Stimulated activated CD8-positive, alpha-beta memory T cell treated with anti-CD3 and anti-CD28 coated beads, Interleukin-4, amount 100 ng/mL, for 1 hour (primary cell): Measurements from ENCODE around the gene EVC.

Experiments used
- DNase-seq, 2 donors: peaks; one replicate each; pipeline ENCODE4 v3.0.0-alpha.2; 2020; ENCODE audit warnings: low read depth in 2 of 2, low spot score in 1 of 2

Gene EVC

DNA sequence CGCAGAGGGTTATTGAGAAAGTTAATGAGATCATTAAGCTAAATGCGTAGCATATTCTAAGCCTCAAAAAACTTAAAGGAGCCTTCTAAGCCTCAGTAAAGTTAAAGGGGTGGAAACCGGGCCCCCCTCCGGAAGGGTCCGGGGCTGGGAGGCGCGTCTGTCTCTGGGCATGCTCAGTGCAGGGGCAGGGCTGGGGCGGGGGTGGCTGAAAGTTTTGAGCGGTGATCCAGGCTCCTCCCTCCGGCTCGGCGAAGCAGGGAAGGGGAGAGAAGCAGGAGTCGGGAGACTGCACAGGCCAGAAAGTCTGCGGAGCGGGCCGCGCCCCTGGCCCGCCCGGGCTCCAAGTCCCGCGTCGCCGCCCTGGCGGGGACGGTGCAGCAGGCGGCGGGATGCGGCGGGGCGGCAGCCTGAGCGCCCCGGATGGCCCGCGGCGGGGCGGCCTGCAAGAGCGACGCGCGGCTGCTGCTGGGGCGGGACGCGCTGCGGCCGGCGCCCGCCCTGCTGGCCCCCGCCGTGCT lies at the start of gene EVC:
Gene EVC (plus strand): TSS at position 241 of the 518 bp plus-strand sequence. CDS start 180 bp downstream, at position 421.
- DNase-seq: no peak

DNA sequence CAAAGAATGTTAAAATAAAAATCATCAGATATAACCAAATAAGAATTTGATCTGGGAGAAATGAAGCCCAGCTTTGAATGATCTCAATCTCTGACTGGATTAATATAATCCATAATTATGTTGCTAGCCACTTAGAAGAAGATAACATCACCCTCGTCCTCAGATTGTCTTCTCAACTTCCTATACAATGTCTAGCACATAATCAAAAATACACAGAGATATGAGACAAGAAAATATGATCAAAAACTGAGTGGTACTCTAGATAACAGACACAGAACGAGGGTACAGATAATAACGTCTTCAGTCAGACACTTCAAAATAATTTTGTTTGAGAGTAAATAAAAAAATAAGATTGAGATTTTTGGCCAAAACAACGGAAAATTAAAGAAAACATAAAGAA lies 49.8 kb upstream of the EVC start:
- DNase-seq: no peak

DNA sequence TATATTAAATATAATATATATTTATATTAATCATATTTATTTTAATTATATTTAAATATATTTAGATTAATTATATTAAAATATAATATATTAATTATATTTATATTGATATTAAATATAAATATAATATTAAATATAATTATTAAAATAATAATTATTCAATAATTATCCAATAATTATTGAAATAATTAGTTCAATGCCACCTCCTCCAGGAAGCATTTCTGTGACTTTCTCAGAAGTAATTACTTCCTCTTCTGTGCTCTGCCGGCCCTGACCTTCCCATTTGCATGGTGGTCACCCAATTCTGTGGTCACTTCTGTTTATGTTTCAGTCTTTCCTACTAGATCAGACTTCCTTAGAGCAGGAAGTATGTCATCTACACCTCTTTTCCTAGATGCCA lies 48.4 kb upstream of the EVC start:
- no peak for DNase-seq

DNA sequence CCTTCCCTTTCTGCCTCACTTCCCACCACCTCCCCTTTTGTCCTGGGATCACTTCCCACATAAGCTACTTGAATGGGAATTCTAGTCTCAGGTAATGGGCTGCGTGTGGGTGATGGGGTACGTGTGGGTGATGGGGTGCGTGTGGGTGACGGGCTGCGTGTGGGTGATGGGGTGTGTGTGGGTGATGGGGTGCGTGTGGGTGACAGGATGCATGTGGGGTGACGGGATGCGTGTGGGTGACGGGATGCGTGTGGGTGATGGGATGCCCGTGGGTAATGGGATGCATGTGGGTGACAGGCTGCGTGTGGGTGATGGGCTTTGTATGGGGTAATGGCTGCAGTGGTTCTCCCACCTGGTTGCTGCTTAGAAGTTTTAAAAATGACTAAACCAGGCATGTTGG lies 46.2 kb upstream of the EVC start:
- DNase-seq: no peak

DNA sequence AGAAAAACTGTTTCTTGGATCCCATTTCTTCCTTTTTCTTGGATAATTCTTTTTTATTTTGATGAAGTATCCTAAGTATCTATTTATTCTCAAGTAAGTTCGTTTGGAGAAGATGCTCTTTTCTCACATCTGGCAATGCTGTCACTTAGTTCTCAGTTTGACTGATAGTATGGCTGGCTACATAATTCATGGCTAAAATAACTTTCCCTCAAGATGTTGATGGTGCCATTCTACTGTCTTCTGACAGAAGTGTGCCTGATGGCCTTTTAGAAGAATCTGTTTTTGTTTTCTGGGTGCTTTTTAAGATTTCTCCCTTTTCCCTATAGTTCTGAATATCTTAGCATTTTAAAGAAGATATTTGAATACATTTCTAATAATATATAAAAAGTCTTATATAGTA lies 44.3 kb upstream of the EVC start:
- DNase-seq: no peak

DNA sequence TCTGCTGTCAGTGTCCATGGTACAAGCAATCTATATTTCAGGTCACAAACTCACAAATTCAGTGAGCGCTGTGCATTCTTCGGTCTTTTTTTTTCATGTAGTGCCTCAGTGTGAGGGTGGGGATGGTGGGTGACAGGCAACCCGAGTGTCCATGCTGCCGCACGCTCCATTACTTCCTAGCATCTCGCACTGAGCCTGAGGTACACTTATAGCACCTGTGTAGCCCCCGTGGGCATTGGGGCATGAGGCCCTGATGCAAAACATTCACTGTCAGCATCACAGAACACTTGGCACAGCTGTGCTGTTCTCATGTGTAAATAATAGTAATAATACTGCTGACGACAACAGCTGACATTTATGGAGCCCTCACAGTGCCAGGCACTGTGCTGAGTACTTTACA lies 34.2 kb upstream of the EVC start:
- no peak for DNase-seq

DNA sequence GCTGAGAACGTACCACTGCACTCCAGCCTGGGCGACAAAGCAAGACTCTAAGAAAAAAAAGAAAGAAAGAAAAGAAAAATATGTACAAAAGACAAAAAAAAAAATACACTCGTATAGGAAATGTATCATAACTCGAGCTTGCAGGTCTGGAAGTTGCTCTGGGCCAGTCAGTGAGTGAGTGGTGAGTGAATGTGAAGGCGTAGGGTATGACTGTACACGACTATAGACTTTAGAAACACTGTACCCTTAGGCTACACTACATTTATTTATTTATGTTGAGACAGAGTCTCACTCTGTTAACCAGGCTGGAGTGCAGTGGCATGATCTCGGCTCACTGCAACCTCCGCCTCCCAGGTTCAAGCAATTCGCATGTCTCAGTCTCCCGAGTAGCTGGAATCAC lies 32.0 kb upstream of the EVC start:
- DNase-seq: no peak

DNA sequence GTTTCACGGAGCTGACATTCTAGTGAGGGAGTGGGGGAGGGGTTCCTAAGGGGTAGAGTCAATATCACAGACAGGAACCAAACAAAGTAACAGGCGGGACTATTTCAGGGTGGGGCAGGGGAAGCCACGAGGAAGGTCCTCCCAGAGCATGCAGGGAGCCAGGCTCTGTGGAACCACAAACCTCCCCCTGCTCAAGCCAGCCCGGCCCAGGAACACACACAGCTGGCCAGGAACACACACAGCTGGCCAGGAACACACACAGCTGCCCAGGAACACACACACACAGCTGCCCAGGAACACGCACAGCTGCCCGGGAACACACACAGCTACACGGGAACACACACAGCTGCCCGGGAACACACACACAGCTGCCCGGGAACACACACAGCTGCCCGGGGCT lies 27.4 kb upstream of the EVC start:
- DNase-seq: no peak

DNA sequence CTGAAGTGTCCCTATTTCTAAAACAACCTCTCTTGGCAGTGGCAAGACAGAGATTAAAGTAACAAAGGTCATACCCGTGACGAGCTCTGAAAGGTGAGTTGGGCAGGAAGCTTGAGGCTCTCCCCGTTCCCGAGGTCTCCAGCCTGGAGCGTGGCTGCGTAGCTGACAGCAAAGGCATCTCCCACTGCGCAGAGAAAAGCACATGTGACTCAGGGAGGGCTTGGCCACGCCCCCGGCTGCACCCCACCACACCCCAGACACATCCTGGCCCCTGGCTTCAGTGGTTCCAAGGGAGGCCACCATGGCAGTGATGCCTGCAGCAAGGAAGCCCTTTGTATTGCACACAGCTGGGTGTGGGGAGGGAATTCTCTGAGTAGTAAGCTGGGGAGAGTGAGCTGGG lies 25.7 kb upstream of the EVC start:
- DNase-seq: no peak

DNA sequence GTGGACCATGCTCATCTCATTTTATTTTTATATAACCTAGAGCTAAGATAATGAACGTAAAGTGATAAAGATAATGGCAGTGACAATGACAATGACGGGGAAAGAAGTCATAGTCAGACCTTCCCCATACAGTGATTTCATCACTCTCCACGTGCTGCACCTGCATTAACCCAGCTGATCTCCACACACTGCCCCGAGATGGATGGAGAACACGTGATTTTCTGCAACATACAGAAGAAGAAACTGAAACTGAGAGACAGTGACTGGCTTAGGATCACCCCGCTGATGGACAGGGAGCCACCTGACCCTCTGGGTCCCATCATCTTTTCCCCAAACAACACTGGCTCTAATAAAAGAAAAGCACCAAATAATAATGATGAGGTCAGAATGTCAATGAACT lies 24.7 kb upstream of the EVC start:
- no peak for DNase-seq

DNA sequence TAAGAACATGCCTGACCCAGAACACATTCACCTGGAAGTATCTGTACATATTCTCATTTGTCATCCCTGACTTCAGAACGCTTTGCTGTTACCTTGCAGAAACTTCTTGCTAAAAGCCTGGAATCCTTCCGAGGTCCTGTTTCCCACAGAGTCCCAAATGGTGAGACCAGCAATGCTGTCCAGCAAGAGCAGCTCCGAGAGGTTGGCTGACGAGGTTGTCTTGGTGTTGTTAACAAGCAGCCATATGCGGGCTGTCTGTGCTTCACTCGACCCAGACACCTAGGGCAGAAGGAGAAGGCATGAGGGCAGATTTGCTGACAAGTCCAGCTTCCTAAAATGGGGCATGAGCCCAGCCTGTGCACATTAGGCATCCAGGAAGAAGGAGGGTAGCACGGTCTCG lies 21.9 kb upstream of the EVC start:
- no peak for DNase-seq

DNA sequence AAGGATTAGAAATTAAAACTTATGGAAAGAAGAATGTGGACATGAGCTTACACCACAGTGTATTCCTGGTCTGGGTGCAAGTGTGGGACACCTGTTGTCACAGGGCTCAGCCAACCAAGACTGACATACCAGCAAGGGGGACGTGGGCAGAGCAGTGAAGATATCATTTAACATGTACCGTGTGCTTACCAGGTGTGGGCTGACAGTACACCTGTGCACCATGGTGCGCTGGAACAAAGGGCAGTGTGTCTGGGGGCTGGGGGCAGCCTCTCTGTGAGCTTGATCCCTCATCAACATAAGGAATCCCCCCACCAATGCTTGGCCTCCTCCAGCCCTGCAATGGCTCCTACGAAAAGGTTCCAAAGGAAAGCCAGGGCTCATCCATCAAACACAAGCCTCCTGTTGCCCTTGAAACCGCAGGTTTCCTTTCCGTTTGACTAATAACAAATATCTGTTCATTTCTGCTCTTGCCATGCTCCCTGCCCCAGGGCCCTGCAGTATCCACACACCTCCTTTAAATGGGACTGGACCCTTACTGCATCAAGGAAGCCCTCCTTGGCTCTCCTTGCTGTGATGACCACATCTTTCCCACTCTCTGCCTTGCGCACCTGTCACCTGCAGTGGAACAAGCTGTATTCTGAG lies 19.4 kb upstream of the EVC start:
- DNase-seq: no peak

DNA sequence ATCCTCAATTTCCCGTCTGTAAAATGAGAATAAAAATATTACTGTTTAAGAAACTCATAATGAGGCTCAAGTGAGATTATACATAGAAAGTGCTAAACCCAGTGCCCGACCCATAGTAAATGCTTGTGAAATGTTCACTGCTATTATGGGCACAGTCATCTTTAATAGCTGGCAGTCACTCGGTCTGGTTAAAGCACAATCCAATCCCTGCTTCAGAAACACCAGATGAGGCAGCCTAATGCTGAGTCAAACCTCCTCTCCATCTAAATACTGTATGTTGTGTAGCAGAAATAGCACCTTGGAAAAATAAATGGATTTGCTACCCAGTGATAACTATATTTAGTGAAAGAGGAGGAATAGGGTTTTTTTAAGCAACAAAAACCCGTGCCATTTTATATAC lies 17.1 kb upstream of the EVC start:
- no peak for DNase-seq

DNA sequence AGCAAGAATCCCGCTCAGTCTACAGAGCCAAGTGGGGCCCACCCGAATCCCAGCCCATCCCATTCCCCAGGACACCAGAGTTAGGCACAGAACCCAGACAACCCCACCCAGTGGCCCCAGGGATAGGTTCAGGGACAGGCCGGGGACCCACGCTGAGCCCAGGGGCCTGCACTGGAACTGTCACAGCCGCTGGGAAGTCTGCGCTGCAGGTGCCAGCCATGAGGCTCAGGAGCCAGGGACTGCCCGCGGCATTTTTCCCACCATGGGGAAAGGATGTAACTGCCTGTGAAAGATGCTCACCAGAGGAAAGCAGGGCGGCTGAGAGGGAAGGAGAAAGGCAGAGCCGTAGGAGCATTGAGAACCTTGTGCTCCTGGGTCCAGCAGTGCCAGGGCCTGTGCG lies 14.7 kb upstream of the EVC start:
- no peak for DNase-seq

DNA sequence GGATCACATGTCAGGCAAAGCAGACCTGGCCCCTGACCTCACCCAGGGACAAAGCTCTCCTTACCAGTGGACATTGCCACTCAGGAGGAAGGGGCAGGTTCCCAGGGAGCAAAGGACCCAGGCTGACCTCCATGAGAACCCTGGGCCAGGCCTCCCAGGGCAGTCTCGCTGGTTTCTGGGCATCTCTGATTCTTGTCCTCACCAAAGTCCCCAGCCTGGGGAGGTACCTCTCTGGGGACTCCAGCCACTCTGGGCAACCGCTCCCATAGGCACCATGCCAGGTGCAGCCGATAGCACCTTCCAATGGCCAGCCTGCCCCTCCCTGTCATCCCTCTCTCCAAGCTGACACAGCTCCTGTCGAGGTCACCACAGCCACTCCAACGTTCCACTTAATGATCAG lies 10.5 kb upstream of the EVC start:
- DNase-seq: no peak

DNA sequence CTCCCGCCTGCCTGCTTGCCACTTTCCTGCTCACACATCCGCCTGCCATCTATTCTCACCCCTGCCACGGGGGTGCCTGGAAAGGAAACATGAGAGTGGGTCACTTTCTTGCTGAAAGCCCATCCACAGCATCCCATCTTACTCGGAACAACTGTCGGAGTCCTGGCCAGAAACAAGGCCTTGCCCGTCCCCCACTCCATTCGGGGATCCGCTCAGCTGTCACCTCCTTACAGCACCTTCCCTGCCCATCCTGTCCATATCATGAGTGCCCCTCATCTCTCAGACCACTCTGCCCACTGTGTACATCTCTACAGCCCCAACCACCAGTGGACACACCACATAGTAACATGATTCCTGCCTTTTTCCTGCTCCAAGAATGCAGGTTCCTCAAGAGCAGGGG lies 9.0 kb upstream of the EVC start:
- DNase-seq: no peak

DNA sequence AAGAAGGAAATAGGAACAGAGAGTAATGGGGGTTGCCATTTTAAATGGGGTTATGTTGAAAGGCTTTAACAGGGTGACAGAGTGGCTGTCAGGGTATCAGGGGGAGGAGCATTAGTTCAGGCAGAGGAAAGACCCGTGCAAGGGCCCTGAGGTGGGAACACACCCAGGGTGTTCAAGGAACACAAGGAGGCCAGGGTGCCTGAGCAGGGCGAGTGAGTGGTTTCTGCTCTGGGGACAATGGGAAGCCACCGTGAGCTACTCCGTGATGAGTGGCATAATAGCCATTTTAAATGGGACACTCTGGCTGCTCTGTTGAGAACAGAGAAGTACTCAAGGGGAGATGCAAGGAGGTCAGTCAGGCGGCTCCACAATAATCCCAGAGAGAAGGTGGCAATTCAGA lies 7.2 kb upstream of the EVC start:
- DNase-seq: no peak

DNA sequence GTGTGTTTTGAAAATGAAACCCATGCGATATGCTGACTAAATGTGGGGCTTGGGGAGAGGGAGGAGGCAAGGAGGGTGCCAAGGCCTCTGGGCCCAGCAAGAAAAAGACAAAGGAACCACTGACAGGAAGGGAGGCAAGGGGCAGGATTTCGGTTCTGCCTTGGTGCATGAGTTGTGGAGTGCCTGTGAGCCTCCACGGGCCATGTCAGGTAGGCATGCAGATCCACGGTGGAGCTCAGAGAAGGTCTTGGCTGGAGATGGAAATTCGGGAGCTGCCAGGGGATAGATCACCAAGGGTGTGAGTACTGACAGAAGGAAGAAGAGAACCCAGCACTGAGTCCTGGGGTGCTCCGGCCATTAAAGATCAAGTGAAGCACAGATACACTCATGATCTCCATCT lies 6.7 kb upstream of the EVC start:
- no peak for DNase-seq

DNA sequence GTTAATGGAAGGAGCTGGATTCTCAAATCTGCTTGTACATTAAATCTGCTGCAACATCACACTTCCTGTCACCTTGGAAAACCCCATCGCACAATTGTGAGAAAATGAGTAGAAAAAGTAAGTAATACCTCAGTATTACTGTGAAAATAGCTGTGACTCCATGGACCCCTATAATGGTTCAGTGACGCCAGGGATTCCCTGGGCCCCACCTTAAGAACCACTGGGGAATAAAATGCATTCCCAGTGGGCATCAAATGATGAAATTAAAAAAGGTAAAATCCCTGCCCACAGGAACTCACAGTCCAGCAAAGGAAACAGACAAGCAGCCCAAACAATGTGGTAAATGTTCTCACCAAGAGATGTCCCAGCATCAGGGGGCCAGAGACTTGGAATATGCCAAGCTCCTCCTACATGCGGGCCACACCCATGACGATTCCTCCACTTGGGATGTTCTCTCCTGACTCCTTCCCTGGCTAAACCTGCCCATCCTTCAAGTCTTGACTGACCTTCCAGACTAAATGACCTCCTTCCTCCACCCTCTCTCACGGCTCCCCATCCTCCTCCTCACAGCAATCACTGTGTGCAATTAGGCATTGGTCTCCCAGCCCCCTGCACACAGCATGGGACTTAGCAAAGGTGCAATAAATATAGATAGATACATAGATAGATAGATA lies 5.2 kb upstream of the EVC start:
- no peak for DNase-seq

DNA sequence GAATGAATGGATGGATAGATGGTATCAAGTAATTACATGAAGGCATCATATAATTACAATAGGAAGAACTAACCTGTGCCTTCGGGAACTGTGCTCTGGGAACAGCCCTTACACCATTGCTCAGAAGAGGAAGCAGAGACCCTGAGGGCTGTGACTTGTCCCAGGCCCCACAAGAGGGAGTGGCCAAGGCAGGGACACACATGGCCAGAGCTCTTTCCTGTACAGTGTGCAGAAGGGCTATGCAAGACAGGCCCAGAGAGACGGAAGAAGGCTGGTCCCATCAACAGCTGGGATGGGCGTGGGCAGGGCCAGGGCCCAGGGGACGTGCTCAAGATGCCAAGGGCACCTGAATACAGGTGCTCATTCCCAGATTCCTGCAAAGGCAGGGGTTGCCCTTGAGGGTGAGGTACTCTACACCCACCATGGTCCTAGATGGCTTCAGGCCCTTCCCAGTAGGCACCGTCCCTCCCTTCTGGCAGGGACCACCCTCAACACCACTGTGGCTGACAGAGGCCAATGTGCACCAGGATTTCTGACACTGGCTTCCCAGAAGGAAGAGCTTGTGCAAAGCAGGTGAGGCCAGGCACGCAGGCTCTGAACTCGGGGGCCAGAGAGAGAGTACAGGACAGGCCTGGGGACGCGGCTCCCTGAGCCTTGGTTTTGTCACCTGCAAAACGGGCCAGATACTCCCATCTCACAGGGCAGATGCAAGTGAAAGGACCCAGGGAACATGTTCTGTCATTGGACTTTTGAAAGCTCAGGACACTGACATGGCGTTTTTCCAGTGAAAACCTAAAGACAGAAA lies 4.3 kb upstream of the EVC start:
- no peak for DNase-seq

DNA sequence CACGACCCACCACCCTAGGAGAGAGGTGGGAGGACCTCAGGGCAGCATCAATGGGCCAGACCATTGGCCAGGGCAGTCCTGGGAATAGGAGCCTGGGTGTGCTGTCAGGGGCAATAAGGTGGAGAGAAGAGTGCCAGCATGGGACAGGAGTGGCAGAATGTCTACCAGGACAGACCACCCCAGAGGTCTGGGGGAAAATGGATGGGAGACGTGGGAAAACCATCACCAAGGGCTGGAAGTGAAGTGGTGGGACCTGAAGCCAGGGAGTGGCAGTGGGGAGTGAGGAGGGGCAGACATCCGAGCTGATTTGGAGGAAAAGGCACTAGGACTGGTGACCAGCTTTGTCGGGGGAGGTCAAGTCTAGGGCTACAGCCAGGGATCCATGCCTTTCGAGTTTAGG lies 3.6 kb upstream of the EVC start:
- no peak for DNase-seq

DNA sequence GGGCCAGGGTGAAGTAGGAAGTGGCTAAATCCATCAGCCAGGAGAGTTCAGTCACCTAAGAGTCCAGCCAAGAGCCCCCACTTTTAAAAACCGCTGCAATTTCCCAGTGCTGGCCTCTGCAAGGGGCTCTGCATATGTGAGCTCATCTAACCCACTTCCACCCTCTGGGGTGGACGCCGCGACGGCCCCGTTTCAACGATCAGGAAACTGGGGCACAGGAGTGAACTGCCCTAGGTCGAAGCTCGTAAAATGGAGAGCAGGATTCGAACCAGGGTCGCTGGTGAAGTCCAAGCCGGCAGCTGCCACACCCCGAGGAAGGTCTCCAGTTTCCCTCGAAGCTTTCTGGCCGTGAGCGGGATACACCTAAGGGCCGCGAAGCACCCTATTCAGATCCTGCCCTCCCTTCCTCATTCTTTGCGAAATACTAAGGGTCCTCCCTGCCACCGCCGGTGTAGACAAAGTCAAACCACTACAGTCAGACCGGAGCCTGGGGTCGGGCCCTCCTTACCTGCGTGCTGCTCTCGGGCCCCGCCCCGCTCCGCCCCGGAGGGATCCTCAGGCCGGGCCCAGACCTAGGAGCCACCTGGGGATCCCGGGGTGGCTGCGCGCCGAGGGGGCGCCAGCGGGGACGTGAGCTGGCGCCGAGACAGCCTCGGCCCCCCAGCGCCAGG lies 3.1 kb upstream of the EVC start:
- DNase-seq: no peak
